Suprapubic skin (tissue), 4 donors: Measurements from ENCODE around the gene PACRG. TPM values are rescaled to one million over a fixed set of nuclear protein-coding genes. Genes with fewer than 3 reads are reported as not detected.
A peak's percentile ranks its signal among the peaks of the same experiment; 100 is the strongest.

Experiments
- DNase-seq, 2 donors: peaks; one replicate each; pipeline ENCODE4 v3.0.0-alpha.2; 2019; ENCODE audit warnings: low spot score in 2 of 2
- H3K27ac ChIP-seq: fragments of 200-600 bp; sonication (generic); one replicate; pipeline ENCODE4 v1.5.1; 2019
- H3K27me3 ChIP-seq: fragments of 200-600 bp; sonication (generic); one replicate; pipeline ENCODE4 v1.5.1; 2019
- H3K36me3 ChIP-seq: fragments of 200-600 bp; sonication (generic); one replicate; pipeline ENCODE4 v1.5.1; 2019
- H3K4me1 ChIP-seq: fragments of 200-600 bp; sonication (generic); one replicate; pipeline ENCODE4 v1.5.1; 2019
- H3K4me3 ChIP-seq: fragments of 200-600 bp; sonication (generic); one replicate; pipeline ENCODE4 v1.5.1; 2019; ENCODE audit warnings: mild to moderate bottlenecking
- H3K9me3 ChIP-seq: fragments of 200-600 bp; sonication (generic); one replicate; pipeline ENCODE4 v1.5.1; 2019
- CTCF ChIP-seq, 2 donors: fragments of 200-600 bp in 1 of 2; fragments of 450-650 bp in 1 of 2; sonication (generic) in 1 of 2; IDR thresholded peaks; one replicate each; pipeline ENCODE4 v1.5.1; 2016 to 2019; ENCODE audit warnings: antibody characterized with exemption in 2 of 2, mild to moderate bottlenecking in 1 of 2, moderate library complexity in 1 of 2
- EP300 ChIP-seq: sonication (generic); formaldehyde crosslinking; IDR thresholded peaks from one replicate; pipeline ENCODE4 v1.6.1; 2017; ENCODE audit warnings: antibody characterized with exemption
- POLR2A ChIP-seq, 2 donors: fragments of 450-650 bp; IDR thresholded peaks; one replicate each; pipeline ENCODE4 v1.6.1; 2017; ENCODE audit warnings: antibody characterized with exemption in 2 of 2, mild to moderate bottlenecking in 2 of 2, moderate library complexity in 2 of 2
- POLR2AphosphoS5 ChIP-seq, 3 donors: sonication (generic); formaldehyde crosslinking; IDR thresholded peaks; one replicate each; pipeline ENCODE4 v1.6.1; 2017; ENCODE audit warnings: antibody characterized with exemption in 3 of 3
- WGBS: methylation state at CpG from one replicate; pipeline ENCODE4 v1.1.5; 2018; 5-methylcytosine and 5-hydroxymethylcytosine counted together
- total RNA-seq, 4 donors: library from RNA; depleted of rRNA; stranded (reverse); fragments of >200 nt; gene quantifications; one replicate each; pipeline ENCODE4 v1.1.0, GENCODE V29; 2016

PACRG gene
- total RNA-seq, 4 donors from 2014 or later = 1.1 to 2.3 (median 2.0) TPM

DNA sequence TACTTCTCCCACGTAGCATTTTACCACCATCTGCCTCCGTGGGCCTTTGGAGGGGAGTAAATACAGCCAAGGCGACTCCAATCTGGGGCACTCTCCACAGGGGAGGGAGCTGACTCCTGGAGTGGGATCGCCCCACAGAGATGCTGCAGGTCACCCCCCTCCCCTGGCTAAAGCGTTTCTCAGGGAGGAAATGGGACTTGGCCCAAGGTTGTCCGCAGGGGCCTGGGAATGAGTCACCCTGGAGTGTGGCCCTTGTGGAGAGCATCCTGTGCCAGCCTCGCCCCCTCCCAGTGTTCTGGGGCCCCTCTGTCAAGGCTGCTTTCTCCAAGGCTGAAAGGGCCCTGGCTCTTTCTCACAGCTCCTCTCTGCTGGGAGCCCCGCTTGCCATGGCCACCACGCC is 602.2 kb downstream of the PACRG start:
- DNase-seq = no peak
- Histone ChIP-seq H3K27me3 (no peaks in the 10 kb centered on the region), H3K9me3 (no peaks in the 10 kb centered on the region), H3K4me3 (no peak overlapping the region), H3K4me1 (peaks cover 6% of the 10 kb centered on the region), H3K27ac (no peak overlapping the region), H3K36me3 (no peaks in the 10 kb centered on the region)
- 85% methylated on average over 5 of the region's 9 CpGs for WGBS
- no peak for TF ChIP-seq POLR2A (IDR thresholded peaks at IDR 0.05)

DNA sequence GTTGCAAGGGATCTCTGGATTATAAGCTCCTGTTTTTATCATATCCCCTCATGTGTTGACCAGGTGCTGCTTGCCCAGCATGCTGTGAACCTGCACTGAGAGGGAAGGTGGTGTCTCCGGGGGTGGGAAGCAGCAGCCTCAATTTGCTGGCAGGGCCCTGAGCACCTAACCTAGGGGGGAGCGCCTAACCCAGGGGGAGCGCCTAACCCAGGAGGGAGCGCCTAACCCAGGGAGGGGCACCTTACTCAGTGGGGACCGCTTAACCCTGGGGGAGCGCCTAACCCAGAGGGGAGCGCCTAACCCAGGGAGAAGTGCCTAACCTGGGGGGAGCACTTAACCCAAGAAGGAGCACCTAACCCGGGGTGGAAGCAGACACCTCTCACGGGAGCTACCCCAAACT is 603.5 kb downstream of the PACRG start:
- Histone ChIP-seq H3K9me3 (no peaks in the 10 kb centered on the region), H3K4me1 (peaks cover 9% of the 10 kb centered on the region), H3K4me3 (no peak overlapping the region), H3K36me3 (no peaks in the 10 kb centered on the region), H3K27ac (no peak overlapping the region), H3K27me3 (no peaks in the 10 kb centered on the region)
- 86% methylated on average over 4 of the region's 9 CpGs for WGBS
- no peak for DNase-seq
- TF ChIP-seq CTCF (IDR thresholded peaks at IDR 0.05) (no peak), POLR2AphosphoS5 (IDR thresholded peaks at IDR 0.05) (no peak), EP300 (no peak), POLR2A (IDR thresholded peaks at IDR 0.05) (no peak)

GRCh38 chr6:163332575-163332974 is 604.8 kb downstream of the PACRG start:
- no peak for DNase-seq
- H3K4me3 ChIP-seq = no peak overlapping the region
- no peak overlapping the region for H3K27ac ChIP-seq
- no peaks in the 10 kb centered on the region for H3K27me3 ChIP-seq
- WGBS = 81% methylated on average over 7 of the region's 7 CpGs
- H3K4me1 ChIP-seq = peaks cover 9% of the 10 kb centered on the region
- no peaks in the 10 kb centered on the region for H3K36me3 ChIP-seq
- TF ChIP-seq POLR2A (IDR thresholded peaks at IDR 0.05) (no peak), CTCF (IDR thresholded peaks at IDR 0.05) (no peak), EP300 (no peak), POLR2AphosphoS5 (IDR thresholded peaks at IDR 0.05) (no peak)
- no peaks in the 10 kb centered on the region for H3K9me3 ChIP-seq

DNA sequence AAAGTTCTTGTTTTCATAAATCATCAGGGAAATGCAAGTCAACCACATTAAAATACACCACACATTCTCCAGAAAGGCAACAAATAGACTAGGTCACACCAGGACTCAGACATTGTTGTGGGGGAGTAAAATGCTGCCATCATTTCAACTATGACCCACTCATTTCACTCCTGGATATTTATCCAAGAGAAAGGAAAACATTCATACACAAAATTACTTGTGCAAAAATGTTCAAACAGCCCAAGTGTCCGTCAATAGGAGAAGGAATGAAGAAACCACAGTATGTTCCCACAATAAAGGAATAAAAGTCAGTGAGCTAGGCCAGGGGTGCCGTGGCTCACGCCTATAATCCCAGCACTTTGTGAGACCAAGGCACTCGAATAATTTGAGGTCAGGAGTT is 605.3 kb downstream of the PACRG start:
- Histone ChIP-seq H3K9me3 (no peaks in the 10 kb centered on the region), H3K4me3 (no peak overlapping the region), H3K27ac (no peak overlapping the region), H3K27me3 (no peaks in the 10 kb centered on the region), H3K4me1 (peaks cover 9% of the 10 kb centered on the region), H3K36me3 (no peaks in the 10 kb centered on the region)
- WGBS = 88% methylated on average over 3 of the region's 4 CpGs
- no peak for TF ChIP-seq CTCF (IDR thresholded peaks at IDR 0.05)
- TF ChIP-seq POLR2AphosphoS5 (IDR thresholded peaks at IDR 0.05) = no peak
- TF ChIP-seq POLR2A (IDR thresholded peaks at IDR 0.05) = no peak
- no peak for TF ChIP-seq EP300
- DNase-seq = no peak

DNA sequence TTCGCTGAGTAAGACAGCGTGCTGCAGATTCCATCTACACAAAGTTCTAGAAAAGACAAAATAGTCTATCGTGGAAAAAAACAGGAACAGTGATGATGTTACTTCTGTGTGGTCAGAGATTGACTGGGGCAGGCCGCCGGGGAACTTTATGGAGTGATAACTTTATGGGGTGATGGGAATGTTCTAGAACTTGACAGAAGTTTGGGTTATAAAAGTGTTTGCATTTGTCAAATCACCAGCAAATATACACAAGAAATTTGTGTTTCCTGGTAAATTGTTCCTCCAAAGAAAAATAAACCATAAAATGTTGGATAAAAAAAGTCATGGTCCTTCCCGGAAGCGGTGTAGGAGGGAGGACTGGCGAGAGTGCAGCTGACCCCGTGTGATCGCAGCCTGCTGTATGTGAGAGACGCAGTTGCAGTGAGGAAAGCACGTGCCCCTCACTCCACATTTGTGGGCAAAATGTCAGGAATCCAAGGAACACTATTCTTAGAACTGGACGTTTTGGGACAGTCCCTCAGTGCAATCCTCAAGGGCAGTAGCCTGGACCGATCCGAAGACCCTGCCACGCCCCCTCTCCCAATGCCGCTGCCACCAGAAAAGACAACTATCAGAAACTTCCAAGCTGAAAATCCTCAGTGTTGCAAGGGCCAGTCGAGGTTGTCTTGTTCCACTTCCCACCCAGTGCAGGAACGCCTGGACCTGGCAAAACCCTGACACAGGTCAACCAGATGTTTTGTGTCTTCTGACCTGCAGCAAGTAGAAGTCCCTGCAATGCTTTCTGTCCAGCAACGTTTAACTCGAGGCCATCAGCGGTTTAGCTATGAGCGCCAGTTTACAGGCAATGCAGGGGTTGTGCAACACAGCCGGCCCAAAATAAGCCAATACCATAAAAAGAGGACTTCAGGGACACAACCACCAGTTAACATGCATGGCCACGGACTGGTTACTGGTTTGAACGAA is 606.2 kb downstream of the PACRG start:
- H3K9me3 ChIP-seq = no peaks in the 10 kb centered on the region
- peak in 1 of 2 donors; percentile 58 for DNase-seq

More for the DNA sequence above, 606.2 kb downstream of the PACRG start:
- 84% methylated on average over 26 of the region's 26 CpGs for WGBS
- no peaks in the 10 kb centered on the region for H3K36me3 ChIP-seq
- no peaks in the 10 kb centered on the region for H3K27me3 ChIP-seq
- TF ChIP-seq CTCF (IDR thresholded peaks at IDR 0.05) = no peak
- TF ChIP-seq POLR2AphosphoS5 (IDR thresholded peaks at IDR 0.05) = no peak
- no peak for TF ChIP-seq EP300
- TF ChIP-seq POLR2A (IDR thresholded peaks at IDR 0.05) = no peak
- no peak overlapping the region for H3K27ac ChIP-seq
- peaks cover 9% of the 10 kb centered on the region for H3K4me1 ChIP-seq
- H3K4me3 ChIP-seq = no peak overlapping the region
